GM23338 (cell line): ENCODE data around the gene UBXN10. TPM values are rescaled to one million over a fixed set of nuclear protein-coding genes. Genes with fewer than 3 reads are reported as not detected.

Source experiments
- ATAC-seq: fragments of 200-7000 bp; cut with Tn5 transposase; 3 replicates; pipeline ENCODE4 v1.9.1; 2020
- DNase-seq: peaks from one replicate; pipeline ENCODE4 v3.0.0-alpha.2; 2015; ENCODE audit warnings: low spot score
- H2AFZ ChIP-seq: fragments of 200-600 bp; sonication (generic); 2 replicates; pipeline ENCODE4 v1.8.0; 2016; ENCODE audit warnings: antibody characterized with exemption, mild to moderate bottlenecking, moderate library complexity
- H3F3A ChIP-seq: fragments of 200-600 bp; sonication (generic); replicated peaks from 2 replicates; pipeline ENCODE4 v1.8.0; 2017; ENCODE audit warnings: antibody characterized with exemption, mixed run types, low read depth
- H3K27ac ChIP-seq: fragments of 200-600 bp; sonication (generic); 2 replicates; pipeline ENCODE4 v1.6.1; 2016; ENCODE audit warnings: low read depth
- H3K27me3 ChIP-seq: fragments of 200-600 bp; sonication (generic); 2 replicates; pipeline ENCODE4 v1.8.0; 2016; ENCODE audit warnings: mild to moderate bottlenecking, mixed run types, moderate library complexity; ENCODE audit not compliant: insufficient read depth
- H3K36me3 ChIP-seq: fragments of 200-600 bp; sonication (generic); 2 replicates; pipeline ENCODE4 v1.8.0; 2016; ENCODE audit warnings: mild to moderate bottlenecking; ENCODE audit not compliant: insufficient read depth
- H3K4me1 ChIP-seq: fragments of 200-600 bp; sonication (generic); 2 replicates; pipeline ENCODE4 v1.8.0; 2016; ENCODE audit warnings: mild to moderate bottlenecking, moderate library complexity; ENCODE audit not compliant: insufficient read depth
- H3K4me2 ChIP-seq: fragments of 200-600 bp; sonication (generic); 2 replicates; pipeline ENCODE4 v1.7.1; 2017; ENCODE audit warnings: mixed run types
- H3K4me3 ChIP-seq: fragments of 200-600 bp; sonication (generic); 2 replicates; pipeline ENCODE4 v1.6.1; 2016; ENCODE audit warnings: mixed run types
- H3K79me2 ChIP-seq: fragments of 200-600 bp; sonication (generic); replicated peaks from 2 replicates; pipeline ENCODE4 v1.8.0; 2017; ENCODE audit warnings: mild to moderate bottlenecking; ENCODE audit not compliant: insufficient read depth
- H3K9me2 ChIP-seq: fragments of 200-600 bp; sonication (generic); 2 replicates; pipeline ENCODE4 v1.8.0; 2017; ENCODE audit not compliant: insufficient read depth
- H4K20me1 ChIP-seq: fragments of 200-600 bp; sonication (generic); replicated peaks from 2 replicates; pipeline ENCODE4 v1.8.0; 2017; ENCODE audit warnings: mild to moderate bottlenecking; ENCODE audit not compliant: insufficient read depth
- H3K27ac Mint-ChIP-seq: 2 replicates; pipeline ENCODE4 v1.8.0; 2020; ENCODE audit warnings: inconsistent platforms, mild to moderate bottlenecking, moderate library complexity, mixed read lengths
- H3K27me3 Mint-ChIP-seq: 3 replicates; pipeline ENCODE4 v1.8.0; 2022; ENCODE audit warnings: low read depth, mild to moderate bottlenecking, moderate library complexity, mixed read lengths, inconsistent platforms; ENCODE audit not compliant: insufficient read depth, poor library complexity
- H3K36me3 Mint-ChIP-seq: 3 replicates; pipeline ENCODE4 v1.8.0; 2021; ENCODE audit warnings: low read depth, mild to moderate bottlenecking, inconsistent platforms, moderate library complexity, mixed read lengths
- H3K4me1 Mint-ChIP-seq: 3 replicates; pipeline ENCODE4 v1.8.0; 2020; ENCODE audit warnings: mild to moderate bottlenecking, inconsistent platforms, mixed read lengths
- H3K4me3 Mint-ChIP-seq: 3 replicates; pipeline ENCODE4 v1.8.0; 2021; ENCODE audit warnings: moderate library complexity, mild to moderate bottlenecking, inconsistent platforms, mixed read lengths
- H3K9me3 Mint-ChIP-seq: 3 replicates; pipeline ENCODE4 v1.8.0; 2020; ENCODE audit warnings: moderate library complexity, mild to moderate bottlenecking, inconsistent platforms, mixed read lengths
- CREB1 ChIP-seq: fragments of 250-450 bp; sonication (Bioruptor Pico); IDR thresholded peaks from 2 replicates; pipeline ENCODE4 v1.5.0; 2020; ENCODE audit warnings: low read depth, mild to moderate bottlenecking, moderate library complexity
- CTCF ChIP-seq, 2 experiments: fragments of 200-600 bp in 1 of 2; sonication (generic) in 1 of 2; conservative IDR thresholded peaks; 2 replicates each; pipeline versions ENCODE4 v1.5.1 to v1.6.1; 2016 to 2017; ENCODE audit warnings: antibody characterized with exemption in 2 of 2, low read depth in 2 of 2, mild to moderate bottlenecking in 2 of 2, moderate library complexity in 1 of 2
- ETS1 ChIP-seq: IDR thresholded peaks from 2 replicates; pipeline ENCODE4 v1.6.1; 2016; ENCODE audit warnings: antibody characterized with exemption
- EZH2phosphoT487 ChIP-seq: fragments of 200-600 bp; sonication (generic); IDR thresholded peaks from one replicate; pipeline ENCODE4 v1.8.1; 2018; ENCODE audit warnings: antibody characterized with exemption; ENCODE audit not compliant: unreplicated experiment
- JUNB ChIP-seq: IDR thresholded peaks from one replicate; pipeline ENCODE4 v1.6.1; 2016; ENCODE audit warnings: antibody characterized with exemption; ENCODE audit not compliant: unreplicated experiment
- NANOG ChIP-seq: IDR thresholded peaks from 2 replicates; pipeline ENCODE4 v1.6.1; 2016; ENCODE audit warnings: antibody characterized with exemption, borderline replicate concordance
- POLR2AphosphoS5 ChIP-seq: IDR thresholded peaks from 2 replicates; pipeline ENCODE4 v1.6.1; 2016; ENCODE audit warnings: antibody characterized with exemption, low read depth
- STAT1 ChIP-seq: IDR thresholded peaks from one replicate; pipeline ENCODE4 v1.6.1; 2016; ENCODE audit warnings: antibody characterized with exemption; ENCODE audit not compliant: unreplicated experiment
- ZNF114 ChIP-seq: fragments of 250-450 bp; sonication (Bioruptor Pico); IDR thresholded peaks from 2 replicates; pipeline ENCODE4 v1.5.0; 2020; ENCODE audit warnings: mild to moderate bottlenecking, moderate library complexity
- ZNF331 ChIP-seq: fragments of 250-450 bp; sonication (Bioruptor Pico); IDR thresholded peaks from 2 replicates; pipeline ENCODE4 v1.5.0; 2020; ENCODE audit warnings: low read depth, mild to moderate bottlenecking, moderate library complexity
- polyA plus RNA-seq: library from polyadenylated mRNA; unstranded; fragments of >200 nt; fragmentation: Nextera tagmentation; extraction: Ambion mirVana; gene quantifications from 2 replicates; pipeline ENCODE4 v1.2.1, GENCODE V29; 2016
- total RNA-seq: library from RNA; depleted of rRNA; stranded (reverse); fragments of >200 nt; shearing (Covaris generic); gene quantifications from 2 replicates; pipeline ENCODE4 v1.2.3, GENCODE V29; 2014
- TF ChIP-seq, protein P1 (sequence below): IDR thresholded peaks from one replicate; pipeline ENCODE4 v1.6.1; 2018; ENCODE audit warnings: antibody characterized with exemption; ENCODE audit not compliant: unreplicated experiment
- TF ChIP-seq, protein P2 (sequence below): fragments of 250-450 bp; sonication (Bioruptor Pico); IDR thresholded peaks from 2 replicates; pipeline ENCODE4 v1.5.0; 2020; ENCODE audit warnings: mild to moderate bottlenecking, moderate library complexity

Gene UBXN10
- total and polyA plus RNA-seq, 2 experiments from 2014 or later = 0.27 to 0.69 TPM

GRCh38 chr1:20198918-20199317, 13.0 kb downstream of the UBXN10 start (continued):
- TF ChIP-seq CTCF (conservative IDR thresholded peaks at IDR 0.05; ENCODE audit: low read depth in 2 of 2) = no peak
- TF ChIP-seq ZNF114 (CRISPR knock-in tag) = no peak
- TF ChIP-seq JUNB = no peak
- no peak for TF ChIP-seq NANOG
- TF ChIP-seq, protein P1, sequence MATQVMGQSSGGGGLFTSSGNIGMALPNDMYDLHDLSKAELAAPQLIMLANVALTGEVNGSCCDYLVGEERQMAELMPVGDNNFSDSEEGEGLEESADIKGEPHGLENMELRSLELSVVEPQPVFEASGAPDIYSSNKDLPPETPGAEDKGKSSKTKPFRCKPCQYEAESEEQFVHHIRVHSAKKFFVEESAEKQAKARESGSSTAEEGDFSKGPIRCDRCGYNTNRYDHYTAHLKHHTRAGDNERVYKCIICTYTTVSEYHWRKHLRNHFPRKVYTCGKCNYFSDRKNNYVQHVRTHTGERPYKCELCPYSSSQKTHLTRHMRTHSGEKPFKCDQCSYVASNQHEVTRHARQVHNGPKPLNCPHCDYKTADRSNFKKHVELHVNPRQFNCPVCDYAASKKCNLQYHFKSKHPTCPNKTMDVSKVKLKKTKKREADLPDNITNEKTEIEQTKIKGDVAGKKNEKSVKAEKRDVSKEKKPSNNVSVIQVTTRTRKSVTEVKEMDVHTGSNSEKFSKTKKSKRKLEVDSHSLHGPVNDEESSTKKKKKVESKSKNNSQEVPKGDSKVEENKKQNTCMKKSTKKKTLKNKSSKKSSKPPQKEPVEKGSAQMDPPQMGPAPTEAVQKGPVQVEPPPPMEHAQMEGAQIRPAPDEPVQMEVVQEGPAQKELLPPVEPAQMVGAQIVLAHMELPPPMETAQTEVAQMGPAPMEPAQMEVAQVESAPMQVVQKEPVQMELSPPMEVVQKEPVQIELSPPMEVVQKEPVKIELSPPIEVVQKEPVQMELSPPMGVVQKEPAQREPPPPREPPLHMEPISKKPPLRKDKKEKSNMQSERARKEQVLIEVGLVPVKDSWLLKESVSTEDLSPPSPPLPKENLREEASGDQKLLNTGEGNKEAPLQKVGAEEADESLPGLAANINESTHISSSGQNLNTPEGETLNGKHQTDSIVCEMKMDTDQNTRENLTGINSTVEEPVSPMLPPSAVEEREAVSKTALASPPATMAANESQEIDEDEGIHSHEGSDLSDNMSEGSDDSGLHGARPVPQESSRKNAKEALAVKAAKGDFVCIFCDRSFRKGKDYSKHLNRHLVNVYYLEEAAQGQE = no peak
- TF ChIP-seq STAT1 = no peak
- TF ChIP-seq EZH2phosphoT487 = no peak
- TF ChIP-seq CREB1 (CRISPR knock-in tag) = no peak

DNA sequence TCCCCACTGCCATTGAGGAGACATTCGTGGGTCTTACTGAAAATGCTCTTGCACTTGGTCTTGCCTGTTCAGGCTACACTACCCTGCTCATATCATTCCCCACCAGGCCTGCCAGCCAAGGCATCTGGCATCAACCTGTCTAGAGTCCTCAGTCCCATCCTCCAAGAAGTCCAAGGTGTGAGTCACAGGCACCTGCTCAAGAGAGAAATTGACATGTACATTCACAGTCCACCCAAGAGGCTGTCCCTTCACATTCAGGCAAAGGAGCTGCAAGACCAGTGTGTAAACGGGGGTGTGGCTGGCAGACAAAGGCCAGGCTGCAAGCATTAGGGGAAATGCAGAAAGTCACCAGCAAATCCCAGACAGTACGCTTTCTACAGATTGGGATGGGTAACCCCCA, 13.5 kb downstream of the UBXN10 start:
- Mint-ChIP-seq H3K4me1 (peaks cover 14% of the 10 kb centered on the region), H3K27me3 (peaks cover 3% of the 10 kb centered on the region), H3K36me3 (no peaks in the 10 kb centered on the region), H3K27ac (no peak overlapping the region), H3K9me3 (no peaks in the 10 kb centered on the region; the same call in 2 of the 3 replicates), H3K4me3 (no peak overlapping the region)
- TF ChIP-seq JUNB (no peak), ETS1 (no peak), POLR2AphosphoS5 (no peak), STAT1 (no peak), ZNF331 (CRISPR knock-in tag) (no peak)
- TF ChIP-seq, protein P2, sequence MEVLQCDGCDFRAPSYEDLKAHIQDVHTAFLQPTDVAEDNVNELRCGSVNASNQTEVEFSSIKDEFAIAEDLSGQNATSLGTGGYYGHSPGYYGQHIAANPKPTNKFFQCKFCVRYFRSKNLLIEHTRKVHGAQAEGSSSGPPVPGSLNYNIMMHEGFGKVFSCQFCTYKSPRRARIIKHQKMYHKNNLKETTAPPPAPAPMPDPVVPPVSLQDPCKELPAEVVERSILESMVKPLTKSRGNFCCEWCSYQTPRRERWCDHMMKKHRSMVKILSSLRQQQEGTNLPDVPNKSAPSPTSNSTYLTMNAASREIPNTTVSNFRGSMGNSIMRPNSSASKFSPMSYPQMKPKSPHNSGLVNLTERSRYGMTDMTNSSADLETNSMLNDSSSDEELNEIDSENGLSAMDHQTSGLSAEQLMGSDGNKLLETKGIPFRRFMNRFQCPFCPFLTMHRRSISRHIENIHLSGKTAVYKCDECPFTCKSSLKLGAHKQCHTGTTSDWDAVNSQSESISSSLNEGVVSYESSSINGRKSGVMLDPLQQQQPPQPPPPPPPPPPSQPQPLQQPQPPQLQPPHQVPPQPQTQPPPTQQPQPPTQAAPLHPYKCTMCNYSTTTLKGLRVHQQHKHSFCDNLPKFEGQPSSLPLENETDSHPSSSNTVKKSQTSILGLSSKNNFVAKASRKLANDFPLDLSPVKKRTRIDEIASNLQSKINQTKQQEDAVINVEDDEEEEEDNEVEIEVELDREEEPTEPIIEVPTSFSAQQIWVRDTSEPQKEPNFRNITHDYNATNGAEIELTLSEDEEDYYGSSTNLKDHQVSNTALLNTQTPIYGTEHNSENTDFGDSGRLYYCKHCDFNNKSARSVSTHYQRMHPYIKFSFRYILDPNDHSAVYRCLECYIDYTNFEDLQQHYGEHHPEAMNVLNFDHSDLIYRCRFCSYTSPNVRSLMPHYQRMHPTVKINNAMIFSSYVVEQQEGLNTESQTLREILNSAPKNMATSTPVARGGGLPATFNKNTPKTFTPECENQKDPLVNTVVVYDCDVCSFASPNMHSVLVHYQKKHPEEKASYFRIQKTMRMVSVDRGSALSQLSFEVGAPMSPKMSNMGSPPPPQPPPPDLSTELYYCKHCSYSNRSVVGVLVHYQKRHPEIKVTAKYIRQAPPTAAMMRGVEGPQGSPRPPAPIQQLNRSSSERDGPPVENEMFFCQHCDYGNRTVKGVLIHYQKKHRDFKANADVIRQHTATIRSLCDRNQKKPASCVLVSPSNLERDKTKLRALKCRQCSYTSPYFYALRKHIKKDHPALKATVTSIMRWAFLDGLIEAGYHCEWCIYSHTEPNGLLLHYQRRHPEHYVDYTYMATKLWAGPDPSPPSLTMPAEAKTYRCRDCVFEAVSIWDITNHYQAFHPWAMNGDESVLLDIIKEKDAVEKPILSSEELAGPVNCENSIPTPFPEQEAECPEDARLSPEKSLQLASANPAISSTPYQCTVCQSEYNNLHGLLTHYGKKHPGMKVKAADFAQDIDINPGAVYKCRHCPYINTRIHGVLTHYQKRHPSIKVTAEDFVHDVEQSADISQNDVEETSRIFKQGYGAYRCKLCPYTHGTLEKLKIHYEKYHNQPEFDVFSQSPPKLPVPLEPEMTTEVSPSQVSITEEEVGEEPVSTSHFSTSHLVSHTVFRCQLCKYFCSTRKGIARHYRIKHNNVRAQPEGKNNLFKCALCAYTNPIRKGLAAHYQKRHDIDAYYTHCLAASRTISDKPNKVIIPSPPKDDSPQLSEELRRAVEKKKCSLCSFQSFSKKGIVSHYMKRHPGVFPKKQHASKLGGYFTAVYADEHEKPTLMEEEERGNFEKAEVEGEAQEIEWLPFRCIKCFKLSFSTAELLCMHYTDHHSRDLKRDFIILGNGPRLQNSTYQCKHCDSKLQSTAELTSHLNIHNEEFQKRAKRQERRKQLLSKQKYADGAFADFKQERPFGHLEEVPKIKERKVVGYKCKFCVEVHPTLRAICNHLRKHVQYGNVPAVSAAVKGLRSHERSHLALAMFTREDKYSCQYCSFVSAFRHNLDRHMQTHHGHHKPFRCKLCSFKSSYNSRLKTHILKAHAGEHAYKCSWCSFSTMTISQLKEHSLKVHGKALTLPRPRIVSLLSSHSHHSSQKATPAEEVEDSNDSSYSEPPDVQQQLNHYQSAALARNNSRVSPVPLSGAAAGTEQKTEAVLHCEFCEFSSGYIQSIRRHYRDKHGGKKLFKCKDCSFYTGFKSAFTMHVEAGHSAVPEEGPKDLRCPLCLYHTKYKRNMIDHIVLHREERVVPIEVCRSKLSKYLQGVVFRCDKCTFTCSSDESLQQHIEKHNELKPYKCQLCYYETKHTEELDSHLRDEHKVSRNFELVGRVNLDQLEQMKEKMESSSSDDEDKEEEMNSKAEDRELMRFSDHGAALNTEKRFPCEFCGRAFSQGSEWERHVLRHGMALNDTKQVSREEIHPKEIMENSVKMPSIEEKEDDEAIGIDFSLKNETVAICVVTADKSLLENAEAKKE (CRISPR knock-in tag) = no peak
- Histone ChIP-seq H3K4me1 (peaks cover 7% of the 10 kb centered on the region; the same call in 1 of the 2 replicates), H3K27me3 (no peaks in the 10 kb centered on the region), H3K27ac (no peak overlapping the region), H3F3A (no peaks in the 10 kb centered on the region), H3K36me3 (no peaks in the 10 kb centered on the region), H4K20me1 (no peaks in the 10 kb centered on the region), H2AFZ (no peak overlapping the region), H3K4me2 (no peak overlapping the region), H3K4me3 (no peak overlapping the region), H3K79me2 (no peaks in the 10 kb centered on the region), H3K9me2 (no peaks in the 10 kb centered on the region)
- DNase-seq = no peak
- no peak for ATAC-seq
